ENCODE results near the gene THBS1.

Gene THBS1

DNA sequence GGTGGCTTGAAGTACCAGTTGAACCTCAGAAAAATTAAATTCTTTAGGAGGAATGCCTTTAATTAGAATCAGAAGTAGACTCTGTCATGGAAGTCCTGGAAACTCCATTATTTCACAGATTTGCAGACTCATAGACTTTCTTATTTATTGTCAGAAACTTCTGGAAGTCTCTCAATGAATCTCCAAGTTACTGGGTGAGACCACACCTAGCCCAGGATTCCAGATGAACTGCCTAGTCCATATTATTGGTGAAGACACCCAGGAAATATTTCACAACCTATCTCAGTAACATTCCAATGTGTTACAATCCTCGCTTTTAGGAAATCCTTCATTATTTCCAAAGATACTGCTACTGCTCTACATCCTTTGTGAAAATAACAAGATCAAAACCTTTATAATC is 6.5 kb upstream of the THBS1 start:
- FAIRE-seq: no peak

GRCh38 chr15:39575180-39575579 is 5.7 kb upstream of the THBS1 start:
- no peak for FAIRE-seq

- no peak for FAIRE-seq
Observed at GRCh38 chr15:39578851-39579486, 1.9 kb upstream of the THBS1 start.

GRCh38 chr15:39579487-39580116 is 1.3 kb upstream of the THBS1 start:
- no peak for FAIRE-seq

- FAIRE-seq: peak; percentile 74
Observed at GRCh38 chr15:39580117-39580484, 778 bp upstream of the THBS1 start.

GRCh38 chr15:39581242-39581792 is 438 bp downstream of the THBS1 start:
- no peak for FAIRE-seq

DNA sequence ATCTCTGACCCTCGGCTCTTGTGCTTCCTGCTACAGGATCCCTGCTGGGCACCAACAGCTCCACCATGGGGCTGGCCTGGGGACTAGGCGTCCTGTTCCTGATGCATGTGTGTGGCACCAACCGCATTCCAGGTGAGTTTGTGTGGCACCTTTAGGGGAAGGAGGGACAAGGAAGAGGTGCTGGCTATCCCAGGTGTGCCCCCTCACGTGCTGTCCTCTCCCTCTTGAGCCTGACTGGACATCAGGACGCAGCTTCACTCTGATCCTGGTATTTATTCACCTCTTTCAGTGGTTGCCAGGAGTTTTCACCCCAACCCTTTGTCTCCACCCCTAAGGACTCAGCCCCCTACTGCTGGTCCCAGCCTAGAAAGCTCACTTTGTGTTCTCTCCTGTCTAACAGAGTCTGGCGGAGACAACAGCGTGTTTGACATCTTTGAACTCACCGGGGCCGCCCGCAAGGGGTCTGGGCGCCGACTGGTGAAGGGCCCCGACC is 960 bp downstream of the THBS1 start:
- FAIRE-seq: no peak

- FAIRE-seq: no peak
Observed at GRCh38 chr15:39582286-39582976, 1.6 kb downstream of the THBS1 start.

DNA sequence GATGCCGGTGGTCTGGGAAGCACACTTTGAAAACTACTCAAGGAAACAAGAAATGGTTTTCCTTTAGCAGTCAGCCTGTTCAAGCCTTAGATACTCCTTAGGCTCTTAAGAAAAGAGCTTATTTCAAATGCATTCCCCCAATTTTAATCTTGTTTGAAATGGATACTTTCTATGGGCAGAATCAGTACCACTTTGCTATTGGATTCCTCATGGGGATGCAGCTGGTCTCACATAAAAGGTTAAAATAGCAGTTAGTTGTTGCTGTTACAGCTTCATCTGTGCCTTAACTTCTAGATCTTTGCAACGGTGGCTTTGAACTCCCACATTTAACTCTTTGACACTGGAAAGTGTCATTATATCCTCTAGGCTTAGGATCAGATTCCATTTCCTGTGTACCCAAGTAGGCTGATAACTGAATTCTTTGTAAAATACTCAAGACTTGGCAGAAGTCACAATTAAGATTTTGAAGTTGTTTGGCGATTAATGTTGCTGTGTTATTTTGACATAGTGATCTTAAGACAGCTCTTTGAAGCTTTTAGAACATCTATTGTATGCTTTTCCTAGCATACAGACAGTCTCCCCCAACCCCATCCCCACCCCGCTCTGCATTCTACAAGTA is 2.2 kb downstream of the THBS1 start:
- FAIRE-seq: no peak

DNA sequence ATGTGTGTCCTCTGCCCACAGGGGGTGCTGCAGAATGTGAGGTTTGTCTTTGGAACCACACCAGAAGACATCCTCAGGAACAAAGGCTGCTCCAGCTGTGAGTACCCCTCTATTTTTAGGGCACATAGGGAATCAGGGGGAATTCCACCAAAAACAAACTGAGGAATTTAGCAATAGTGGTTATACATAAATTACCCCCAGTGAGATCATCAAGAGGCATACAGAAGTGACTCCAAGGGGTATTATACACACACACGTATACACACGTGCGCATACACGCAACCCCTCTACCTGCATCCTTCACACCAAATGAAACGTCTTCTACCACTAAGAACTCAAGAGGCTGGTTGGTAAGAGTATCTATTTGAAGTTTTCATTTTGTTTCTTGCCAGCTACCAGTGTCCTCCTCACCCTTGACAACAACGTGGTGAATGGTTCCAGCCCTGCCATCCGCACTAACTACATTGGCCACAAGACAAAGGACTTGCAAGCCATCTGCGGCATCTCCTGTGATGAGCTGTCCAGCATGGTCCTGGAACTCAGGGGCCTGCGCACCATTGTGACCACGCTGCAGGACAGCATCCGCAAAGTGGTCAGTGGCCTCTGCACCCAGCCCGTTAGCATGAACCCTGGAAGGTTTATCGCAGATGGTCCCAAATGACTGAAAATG is 2.9 kb downstream of the THBS1 start:
- no peak for FAIRE-seq

GRCh38 chr15:39584266-39584659 is 3.4 kb downstream of the THBS1 start:
- FAIRE-seq: no peak

DNA sequence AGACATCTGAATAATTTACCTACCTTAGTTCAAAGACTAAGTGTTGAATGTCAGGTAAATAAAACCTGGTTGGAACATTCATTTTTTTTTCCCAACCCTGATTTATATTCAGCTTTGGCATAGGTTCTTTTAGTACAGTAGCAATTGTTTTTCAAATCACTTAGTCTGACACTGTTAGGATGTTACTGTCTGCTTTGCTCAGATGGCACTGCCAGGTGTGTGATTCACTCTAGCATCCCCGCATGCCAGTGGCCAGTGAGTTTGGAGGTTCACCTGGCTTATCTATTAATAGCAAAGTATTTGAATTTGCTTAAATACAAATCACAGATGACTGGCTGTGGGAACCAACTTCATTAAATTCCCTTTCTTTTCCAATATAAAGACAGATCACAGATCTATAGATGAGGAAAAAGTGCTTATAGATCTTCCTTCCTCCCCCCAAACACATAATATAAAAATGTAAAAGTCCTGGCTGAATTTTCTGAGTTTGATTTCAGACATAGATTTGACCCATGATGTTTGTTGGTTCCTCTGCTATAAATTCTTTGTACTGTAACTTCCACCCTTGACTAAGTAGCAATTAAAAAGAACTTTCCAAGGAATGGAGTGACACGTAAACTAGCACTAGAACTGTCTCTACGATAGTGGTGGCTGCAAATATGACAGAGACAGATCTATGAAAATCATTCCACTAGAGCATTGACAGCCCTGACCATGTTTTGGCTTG is 3.9 kb downstream of the THBS1 start:
- no peak for FAIRE-seq

DNA sequence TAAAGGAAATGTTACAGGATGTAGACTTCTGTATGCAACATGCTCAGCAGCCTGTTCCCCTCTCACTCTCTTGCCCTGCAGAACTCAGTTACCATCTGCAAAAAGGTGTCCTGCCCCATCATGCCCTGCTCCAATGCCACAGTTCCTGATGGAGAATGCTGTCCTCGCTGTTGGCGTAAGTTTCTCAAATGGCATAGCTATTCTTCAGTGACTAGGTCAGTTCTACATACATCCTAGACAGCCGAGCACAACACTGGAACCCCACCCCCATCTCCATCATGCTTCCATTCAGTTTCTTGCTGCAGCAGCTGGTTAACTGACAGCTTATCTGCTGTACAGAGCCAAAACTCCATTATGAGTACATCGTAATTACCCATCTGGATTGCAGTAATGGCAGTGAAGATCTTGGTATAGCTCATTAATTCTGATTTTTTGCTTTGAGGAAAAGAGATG is 4.5 kb downstream of the THBS1 start:
- FAIRE-seq: no peak

DNA sequence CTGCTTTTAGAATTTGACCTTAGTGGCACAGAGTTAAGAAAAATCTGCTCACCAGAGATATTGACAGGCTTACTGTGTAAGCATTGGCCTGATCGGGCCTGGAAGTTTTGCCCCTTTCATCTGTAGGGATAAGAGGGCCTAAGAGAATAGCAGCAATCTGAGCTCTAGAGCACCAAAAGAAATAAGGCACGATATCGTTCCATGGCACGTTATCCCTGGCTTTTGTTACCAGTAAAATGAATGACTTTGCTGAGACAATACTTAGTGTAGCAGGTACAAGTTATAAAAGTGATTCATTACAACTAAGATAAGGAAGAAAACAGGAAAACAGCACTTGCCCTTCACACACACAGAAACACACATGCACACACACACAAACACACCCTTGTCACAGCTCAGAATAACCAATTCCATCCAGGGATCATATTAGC is 5.0 kb downstream of the THBS1 start:
- no peak for FAIRE-seq

DNA sequence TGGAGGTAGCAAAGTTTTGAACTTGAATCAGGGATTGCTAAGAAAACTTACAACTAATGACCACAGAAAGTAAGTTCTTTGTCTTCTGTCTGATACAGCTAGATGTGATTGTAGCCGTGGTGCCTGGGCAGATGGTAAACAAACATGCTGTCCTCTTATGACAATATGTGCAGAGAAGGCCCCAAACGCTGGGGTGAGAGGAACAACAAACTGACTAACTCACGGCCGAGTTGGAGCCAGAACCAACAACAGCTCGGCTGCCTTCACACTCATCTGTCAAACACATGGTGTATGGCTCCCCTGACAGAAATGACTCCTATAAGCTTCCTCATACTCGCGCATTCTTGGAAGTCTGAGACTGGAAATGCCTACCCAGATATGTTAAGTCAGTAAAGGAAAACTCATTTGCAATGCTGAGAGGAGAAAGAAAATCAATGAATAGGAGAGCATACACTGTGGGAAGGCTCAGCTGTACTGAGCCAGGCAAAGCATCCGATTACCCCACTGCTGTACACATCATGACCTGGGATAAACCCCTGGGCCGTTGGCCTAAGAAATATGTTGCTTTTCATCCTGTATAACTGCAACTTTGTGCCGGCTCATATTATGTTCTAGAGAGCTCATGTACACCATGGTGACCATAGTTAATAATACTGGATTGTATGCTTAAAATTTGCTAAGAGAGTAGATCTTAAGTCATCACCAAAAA is 5.7 kb downstream of the THBS1 start:
- FAIRE-seq: no peak

- no peak for FAIRE-seq
Observed at GRCh38 chr15:39587096-39587721, 6.3 kb downstream of the THBS1 start.

DNA sequence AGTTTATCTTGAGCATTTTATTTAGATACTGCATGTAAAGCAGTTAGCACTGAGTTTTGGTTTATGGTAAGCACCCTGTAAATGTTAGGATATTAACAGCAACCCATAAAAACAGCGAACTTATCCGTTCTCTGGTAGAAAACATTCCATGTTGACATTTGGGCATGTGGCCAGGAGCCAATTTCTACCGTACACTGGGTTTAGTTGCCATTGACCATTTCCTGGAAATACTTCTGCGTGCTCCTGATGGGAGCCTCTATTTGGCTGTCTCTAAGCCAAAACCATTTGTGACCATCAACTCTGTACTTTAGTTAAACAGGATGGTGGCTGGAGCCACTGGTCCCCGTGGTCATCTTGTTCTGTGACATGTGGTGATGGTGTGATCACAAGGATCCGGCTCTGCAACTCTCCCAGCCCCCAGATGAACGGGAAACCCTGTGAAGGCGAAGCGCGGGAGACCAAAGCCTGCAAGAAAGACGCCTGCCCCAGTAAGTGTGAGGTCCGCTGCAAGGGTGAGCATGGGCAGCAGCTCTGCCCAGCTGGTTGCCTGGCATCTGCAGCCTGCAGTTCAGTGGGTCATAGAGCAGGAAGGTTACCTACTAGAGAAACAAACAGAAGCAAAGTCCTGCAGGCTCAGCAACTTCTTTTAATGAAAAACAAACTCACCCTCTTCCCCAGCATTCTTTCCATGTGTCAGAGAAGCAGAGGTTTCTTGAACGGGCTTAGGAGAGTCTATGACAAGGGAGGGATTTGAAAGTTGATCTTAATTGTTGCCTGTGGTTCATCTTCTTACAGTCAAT is 7.1 kb downstream of the THBS1 start:
- FAIRE-seq: no peak

DNA sequence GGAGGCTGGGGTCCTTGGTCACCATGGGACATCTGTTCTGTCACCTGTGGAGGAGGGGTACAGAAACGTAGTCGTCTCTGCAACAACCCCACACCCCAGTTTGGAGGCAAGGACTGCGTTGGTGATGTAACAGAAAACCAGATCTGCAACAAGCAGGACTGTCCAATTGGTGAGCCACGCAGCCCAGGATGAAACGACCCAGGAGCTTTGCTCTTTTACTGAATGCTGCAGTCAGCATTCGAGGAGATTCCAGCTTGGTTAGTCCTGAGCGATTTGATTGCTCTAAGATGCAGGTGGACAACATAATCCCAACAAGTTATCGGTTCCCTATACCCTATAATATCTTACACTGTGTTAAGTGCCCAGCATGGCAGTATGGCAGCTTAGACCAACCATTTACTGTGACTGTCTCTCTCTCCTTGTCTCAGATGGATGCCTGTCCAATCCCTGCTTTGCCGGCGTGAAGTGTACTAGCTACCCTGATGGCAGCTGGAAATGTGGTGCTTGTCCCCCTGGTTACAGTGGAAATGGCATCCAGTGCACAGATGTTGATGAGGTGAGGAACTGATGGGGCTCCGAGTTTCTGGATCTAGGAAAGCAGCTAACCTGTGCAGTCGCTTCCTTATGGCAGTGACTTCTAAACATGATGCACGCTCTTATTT is 7.8 kb downstream of the THBS1 start:
- FAIRE-seq: no peak

GRCh38 chr15:39589193-39589814 is 8.4 kb downstream of the THBS1 start:
- no peak for FAIRE-seq
